Measurements from ENCODE around the gene PRRC1. TPM values are rescaled to one million over a fixed set of nuclear protein-coding genes. Genes with fewer than 3 reads are reported as not detected.

PRRC1 gene
- total RNA-seq, 1 experiment from 2014 or later, result 77.9 TPM

GRCh38 chr5:127586811-127587210 is 69.4 kb downstream of the PRRC1 start:
- CTCF ChIA-PET, result no interaction called here
- Mint-ChIP-seq H3K36me3 (no peaks in the 10 kb centered on the region), H3K4me3 (no peak overlapping the region), H3K4me1 (peaks cover 36% of the 10 kb centered on the region), H3K27ac (no peak overlapping the region), H3K27me3 (ENCODE audit: low read depth) (no peaks in the 10 kb centered on the region), H3K9me3 (no peaks in the 10 kb centered on the region)
- POLR2A ChIA-PET, result no interaction called here
- TF ChIP-seq PRRX2 (CRISPR knock-in tag; IDR thresholded peaks at IDR 0.05), result no peak
- TF ChIP-seq GABPB1 (CRISPR knock-in tag; IDR thresholded peaks at IDR 0.05), result no peak
- TF ChIP-seq PRDM15 (CRISPR knock-in tag; IDR thresholded peaks at IDR 0.05), result no peak
- no peak for TF ChIP-seq CBFB (CRISPR knock-in tag; IDR thresholded peaks at IDR 0.05; ENCODE audit: low read depth)
- TF ChIP-seq ZNF671 (CRISPR knock-in tag; IDR thresholded peaks at IDR 0.05), result no peak
- TF ChIP-seq AFF4 (CRISPR knock-in tag; IDR thresholded peaks at IDR 0.05; ENCODE audit: borderline replicate concordance), result no peak
- no peak for TF ChIP-seq USF1 (CRISPR knock-in tag; IDR thresholded peaks at IDR 0.05)
- TF ChIP-seq IRF2 (CRISPR knock-in tag; IDR thresholded peaks at IDR 0.05; ENCODE audit: borderline replicate concordance, low read depth), result no peak
- TF ChIP-seq E2F1 (CRISPR knock-in tag; IDR thresholded peaks at IDR 0.05), result no peak
- no peak for TF ChIP-seq ZNF425 (CRISPR knock-in tag; conservative IDR thresholded peaks at IDR 0.05)
- TF ChIP-seq E2F4 (CRISPR knock-in tag; IDR thresholded peaks at IDR 0.05; ENCODE audit: borderline replicate concordance, low read depth), result no peak
- TF ChIP-seq ZBTB43 (CRISPR knock-in tag; IDR thresholded peaks at IDR 0.05), result no peak
- no peak for TF ChIP-seq ATF2 (CRISPR knock-in tag; IDR thresholded peaks at IDR 0.05; ENCODE audit: borderline replicate concordance, low read depth)
- no peak for TF ChIP-seq NFE2L1 (CRISPR knock-in tag; IDR thresholded peaks at IDR 0.05)
- TF ChIP-seq NR3C1 (CRISPR knock-in tag; conservative IDR thresholded peaks at IDR 0.05; ENCODE audit: low read depth), result no peak
- DNase-seq (ENCODE audit: low spot score), result no peak
- no peak for ATAC-seq
